Coronary artery (tissue), 2 donors: ENCODE data around the gene CDH23.

Source experiments
- DNase-seq: peaks from one replicate; pipeline ENCODE4 v3.0.0-alpha.2; 2017; ENCODE audit warnings: low spot score
- H3K27ac ChIP-seq, 2 donors: fragments of 200-600 bp; sonication (generic); one replicate each; pipeline ENCODE4 v1.5.1; 2016 to 2019
- H3K4me3 ChIP-seq: fragments of 200-600 bp; sonication (generic); 2 replicates; pipeline ENCODE4 v1.5.1; 2016; ENCODE audit warnings: mild to moderate bottlenecking, moderate library complexity
- CTCF ChIP-seq: fragments of 200-600 bp; sonication (generic); IDR thresholded peaks from one replicate; pipeline ENCODE4 v1.5.1; 2019; ENCODE audit warnings: antibody characterized with exemption

Gene CDH23

DNA sequence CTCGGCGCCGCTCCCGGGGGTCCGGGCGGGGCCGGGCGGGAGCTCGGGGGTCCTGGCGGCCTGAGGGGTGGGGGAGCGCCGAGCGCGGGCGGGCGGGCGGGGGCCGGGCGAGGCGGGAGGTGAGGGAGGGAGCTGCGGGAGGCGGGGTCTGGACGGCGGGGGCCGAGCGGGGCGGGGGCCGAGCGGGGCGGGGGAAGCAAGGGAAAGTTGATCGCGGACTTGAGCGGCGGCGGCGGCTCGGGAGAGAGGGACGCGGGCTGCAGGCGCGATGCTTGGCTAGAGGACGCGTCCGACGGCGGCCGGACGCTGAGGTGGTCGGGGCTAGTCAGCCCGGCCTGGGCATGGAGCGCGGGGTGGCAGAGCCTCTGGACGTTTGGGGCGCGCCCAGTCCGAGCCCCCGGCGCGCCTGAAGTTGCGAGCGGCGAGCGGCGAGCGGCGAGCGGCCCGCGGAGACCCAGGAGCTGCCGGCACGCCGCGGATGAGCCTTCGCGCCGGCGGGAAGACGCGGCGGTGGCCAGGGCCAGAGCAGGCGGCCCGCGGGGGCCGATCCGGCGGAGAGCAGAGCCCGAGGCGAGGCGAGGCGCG is at the start of gene CDH23:
CDH23 (plus strand) TSS at position 210 of the 585 bp plus-strand sequence. CDS start 42,912 bp downstream, outside the sequence.
- peak within 1 kb of the TSS in 1 of 2 donors; percentile 37 for H3K27ac ChIP-seq
- DNase-seq: peak; percentile 69
- peak within 1 kb of the TSS; percentile 77 for H3K4me3 ChIP-seq
- TF ChIP-seq CTCF: no peak

- no peak for TF ChIP-seq CTCF
- DNase-seq: no peak
- no peak overlapping the region for H3K4me3 ChIP-seq
- H3K27ac ChIP-seq: no peak overlapping the region
Measured at GRCh38 chr10:71347587-71348395, 48.9 kb upstream of the CDH23 start.

DNA sequence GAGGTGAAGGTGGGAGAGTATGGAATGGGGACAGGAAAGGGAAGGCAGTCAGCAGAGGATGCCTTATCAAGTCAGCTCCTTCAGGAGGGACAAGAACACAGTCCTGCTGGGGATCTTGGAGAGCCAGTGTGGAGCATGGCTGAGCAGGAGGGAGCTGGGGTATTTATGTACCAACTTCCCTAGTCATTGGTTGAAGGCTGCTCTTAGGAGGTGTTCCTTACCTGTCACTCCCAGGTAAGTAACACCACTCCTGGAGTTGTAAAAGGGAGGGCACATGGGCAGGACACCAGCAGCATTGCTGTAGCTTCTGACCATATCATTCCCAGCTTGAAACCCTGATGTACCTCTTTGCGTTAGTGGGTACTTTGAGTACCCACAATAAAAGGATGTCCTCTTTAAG is 47.9 kb upstream of the CDH23 start:
- TF ChIP-seq CTCF: no peak
- Histone ChIP-seq H3K27ac (no peak overlapping the region), H3K4me3 (no peak overlapping the region)
- DNase-seq: no peak

- Histone ChIP-seq H3K4me3 (no peak overlapping the region), H3K27ac (no peak overlapping the region)
- no peak for TF ChIP-seq CTCF
- no peak for DNase-seq
Measured at GRCh38 chr10:71349406-71349805, 47.3 kb upstream of the CDH23 start.

GRCh38 chr10:71351087-71351486 is 45.6 kb upstream of the CDH23 start:
- Histone ChIP-seq H3K4me3 (no peak overlapping the region), H3K27ac (no peak overlapping the region)
- no peak for DNase-seq
- no peak for TF ChIP-seq CTCF

- no peak for TF ChIP-seq CTCF
- no peak for DNase-seq
- H3K4me3 ChIP-seq: no peak overlapping the region
- no peak overlapping the region for H3K27ac ChIP-seq
Measured at GRCh38 chr10:71351628-71352319, 44.9 kb upstream of the CDH23 start.
